Keratinocyte (primary cell): ENCODE results near the gene PDE1A. TPM values are rescaled to one million over a fixed set of nuclear protein-coding genes. Genes with fewer than 3 reads are reported as not detected.

Source experiments
- DNase-seq: peaks from one replicate; pipeline ENCODE4 v3.0.0-alpha.2; 2011; ENCODE audit warnings: low read depth, missing footprints, low spot score
- FAIRE-seq: peaks from 2 replicates; lab custom pipeline; 2011; peaks lifted over from hg19 to GRCh38; lab: Jason Lieb, UNC
- H2AFZ ChIP-seq: 2 replicates; pipeline ENCODE4 v1.6.0; 2012; ENCODE audit warnings: low read length, control low read depth, inconsistent platforms; ENCODE audit not compliant: control insufficient read depth
- H3K27ac ChIP-seq: 2 replicates; pipeline ENCODE4 v1.5.1; 2011; ENCODE audit warnings: low read length; ENCODE audit not compliant: control insufficient read depth, insufficient read depth
- H3K27me3 ChIP-seq: 3 replicates; pipeline ENCODE4 v1.6.0; 2011; ENCODE audit warnings: low read length; ENCODE audit not compliant: control insufficient read depth, insufficient read depth; ENCODE audit errors: extremely low read depth
- H3K36me3 ChIP-seq, 2 experiments: 2 replicates in 1 of 2; 3 replicates in 1 of 2; pipeline ENCODE4 v1.5.1; 2011; ENCODE audit warnings: low read length in 2 of 2, mild to moderate bottlenecking in 1 of 2; ENCODE audit not compliant: control insufficient read depth in 2 of 2, insufficient read depth in 2 of 2; ENCODE audit errors: extremely low read depth in 1 of 2
- H3K4me1 ChIP-seq: 3 replicates; pipeline ENCODE4 v1.5.1; 2011; ENCODE audit warnings: low read length; ENCODE audit not compliant: control insufficient read depth, insufficient read depth; ENCODE audit errors: extremely low read depth
- H3K4me2 ChIP-seq: 3 replicates; pipeline ENCODE4 v1.6.0; 2011; ENCODE audit warnings: low read depth, low read length; ENCODE audit not compliant: control insufficient read depth, insufficient read depth; ENCODE audit errors: extremely low read depth
- H3K4me3 ChIP-seq, 3 experiments: fragments of 200-600 bp in 1 of 3; sonication (generic) in 1 of 3; 2 replicates in 2 of 3; 3 replicates in 1 of 3; pipeline ENCODE4 v1.5.1; 2011 to 2016; ENCODE audit warnings: low read length in 3 of 3, mild to moderate bottlenecking in 3 of 3, control low read depth in 2 of 3, inconsistent platforms in 1 of 3, low read depth in 1 of 3, mixed read lengths in 1 of 3, mixed run types in 1 of 3, moderate library complexity in 1 of 3; ENCODE audit not compliant: control insufficient read depth in 2 of 3, insufficient read depth in 2 of 3; ENCODE audit errors: extremely low read depth in 1 of 3
- H3K79me2 ChIP-seq: 2 replicates; pipeline ENCODE4 v1.6.0; 2012; ENCODE audit warnings: low read length; ENCODE audit not compliant: control insufficient read depth, insufficient read depth
- H3K9ac ChIP-seq: 3 replicates; pipeline ENCODE4 v1.6.0; 2011; ENCODE audit warnings: low read length; ENCODE audit not compliant: control insufficient read depth, insufficient read depth; ENCODE audit errors: extremely low read depth
- H3K9me1 ChIP-seq: 3 replicates; pipeline ENCODE4 v1.6.0; 2011; ENCODE audit warnings: low read length; ENCODE audit not compliant: control insufficient read depth, insufficient read depth; ENCODE audit errors: extremely low read depth
- H3K9me3 ChIP-seq: 2 replicates; pipeline ENCODE4 v1.5.1; 2012; ENCODE audit warnings: low read depth, low read length; ENCODE audit not compliant: control insufficient read depth
- H4K20me1 ChIP-seq: 3 replicates; pipeline ENCODE4 v1.6.0; 2011; ENCODE audit warnings: low read length; ENCODE audit not compliant: control insufficient read depth, insufficient read depth; ENCODE audit errors: extremely low read depth
- EZH2 ChIP-seq: IDR thresholded peaks from one replicate; pipeline ENCODE4 v1.6.1; 2012; ENCODE audit warnings: inconsistent platforms, mild to moderate bottlenecking, low read length, moderate library complexity
- dilution Hi-C: fragments of 300-500 bp; cut with MboI; formaldehyde crosslinking; loops from one replicate; pipeline ENCODE4 v1.7.0; 2020; ENCODE audit warnings: low sequenced_read_pairs; ENCODE audit not compliant: extremely low pct_ligation_motif_present
- polyA plus RNA-seq, 5 experiments: library from polyadenylated mRNA; depleted of rRNA in 3 of 5; stranded (reverse) in 3 of 5; stranded (forward) in 1 of 5; unstranded in 1 of 5; fragments of >200 nt; gene quantifications; 1 replicate in 1 of 5; 2 replicates in 3 of 5; 3 replicates in 1 of 5; pipeline versions ENCODE4 v1.2.1 to v1.2.3, GENCODE V29; 2011 to 2012; ENCODE audit warnings: missing spikeins in 2 of 5, low read depth in 1 of 5, low replicate concordance in 1 of 5
- TF ChIP-seq, protein P1 (sequence below), 3 experiments: IDR thresholded peaks in 1 of 3; conservative IDR thresholded peaks in 1 of 3; optimal IDR thresholded peaks in 1 of 3; 2 replicates in 2 of 3; 3 replicates in 1 of 3; pipeline versions ENCODE3 to v1.5.1; 2011; ENCODE audit warnings: low read length in 3 of 3, mild to moderate bottlenecking in 3 of 3, moderate library complexity in 2 of 3, control low read depth in 1 of 3, inconsistent platforms in 1 of 3; ENCODE audit not compliant: insufficient read depth in 2 of 3; ENCODE audit errors: extremely low read depth in 1 of 3

The PDE1A gene
- polyA plus RNA-seq, 1 donor (not counting 4 experiments of a cell fraction or from before 2014, with no cell fraction given): 0.10 TPM

DNA sequence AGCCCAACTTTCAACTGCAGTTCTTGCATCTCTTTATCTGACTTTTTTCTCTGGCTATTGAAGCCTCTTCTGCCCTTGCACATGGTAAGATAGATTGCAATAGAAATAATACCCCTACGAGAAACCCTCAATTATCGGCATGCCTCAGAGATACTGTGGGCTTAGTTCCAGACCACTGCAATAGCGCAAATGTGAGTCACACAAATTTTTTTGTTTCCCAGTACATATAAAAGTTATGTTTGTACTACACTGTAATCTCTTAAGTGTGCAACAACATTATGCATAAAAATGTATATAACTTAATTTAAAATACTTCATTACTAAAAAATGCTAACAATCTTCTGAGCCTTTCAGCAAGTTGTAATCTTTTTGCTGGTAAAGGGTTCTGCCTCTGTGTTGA, 124.7 kb downstream of the PDE1A start:
- TF ChIP-seq EZH2: no peak
- TF ChIP-seq, protein P1, sequence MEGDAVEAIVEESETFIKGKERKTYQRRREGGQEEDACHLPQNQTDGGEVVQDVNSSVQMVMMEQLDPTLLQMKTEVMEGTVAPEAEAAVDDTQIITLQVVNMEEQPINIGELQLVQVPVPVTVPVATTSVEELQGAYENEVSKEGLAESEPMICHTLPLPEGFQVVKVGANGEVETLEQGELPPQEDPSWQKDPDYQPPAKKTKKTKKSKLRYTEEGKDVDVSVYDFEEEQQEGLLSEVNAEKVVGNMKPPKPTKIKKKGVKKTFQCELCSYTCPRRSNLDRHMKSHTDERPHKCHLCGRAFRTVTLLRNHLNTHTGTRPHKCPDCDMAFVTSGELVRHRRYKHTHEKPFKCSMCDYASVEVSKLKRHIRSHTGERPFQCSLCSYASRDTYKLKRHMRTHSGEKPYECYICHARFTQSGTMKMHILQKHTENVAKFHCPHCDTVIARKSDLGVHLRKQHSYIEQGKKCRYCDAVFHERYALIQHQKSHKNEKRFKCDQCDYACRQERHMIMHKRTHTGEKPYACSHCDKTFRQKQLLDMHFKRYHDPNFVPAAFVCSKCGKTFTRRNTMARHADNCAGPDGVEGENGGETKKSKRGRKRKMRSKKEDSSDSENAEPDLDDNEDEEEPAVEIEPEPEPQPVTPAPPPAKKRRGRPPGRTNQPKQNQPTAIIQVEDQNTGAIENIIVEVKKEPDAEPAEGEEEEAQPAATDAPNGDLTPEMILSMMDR (optimal IDR thresholded peaks at IDR 0.05 in 1 of 3, IDR thresholded peaks at IDR 0.05 in 1 of 3, conservative IDR thresholded peaks at IDR 0.05 in 1 of 3; ENCODE audit: extremely low read depth in 1 of 3, insufficient read depth in 2 of 3, low read length in 3 of 3): no peak
- H3K4me3 ChIP-seq: no peak overlapping the region
- no peaks in the 10 kb centered on the region for H3K79me2 ChIP-seq
- H3K27ac ChIP-seq: no peak overlapping the region
- no peak overlapping the region for H2AFZ ChIP-seq
- no peaks in the 10 kb centered on the region for H3K27me3 ChIP-seq
- FAIRE-seq (no peak), DNase-seq (no peak)
- H3K9ac ChIP-seq: no peak overlapping the region
- no peaks in the 10 kb centered on the region for H3K9me1 ChIP-seq
- H3K4me1 ChIP-seq: no peaks in the 10 kb centered on the region
- no peaks in the 10 kb centered on the region for H3K36me3 ChIP-seq
- H3K9me3 ChIP-seq: no peaks in the 10 kb centered on the region
- H3K4me2 ChIP-seq: no peak overlapping the region
- dilution Hi-C loops: no loop called here
- H4K20me1 ChIP-seq: no peaks in the 10 kb centered on the region

DNA sequence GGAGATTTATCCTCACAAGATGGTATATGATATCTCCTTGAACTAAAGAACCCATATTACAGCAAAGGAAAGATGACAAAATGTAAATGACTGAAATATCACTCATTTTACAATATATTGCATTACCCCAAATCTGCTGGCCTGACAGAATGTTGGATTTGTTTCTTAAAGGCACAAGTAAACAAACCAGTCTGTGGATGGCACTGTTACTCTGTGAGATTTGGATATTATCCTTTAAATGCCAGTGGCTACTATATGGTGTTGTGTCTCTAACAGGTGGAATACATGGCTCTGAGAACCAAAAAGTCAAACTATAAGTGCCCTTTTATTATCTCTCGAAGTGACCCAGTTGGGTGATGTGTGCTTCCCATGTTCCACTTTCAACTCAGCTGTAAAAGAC, 125.7 kb downstream of the PDE1A start:
- dilution Hi-C loops: no loop called here
- Histone ChIP-seq H3K9me1 (no peaks in the 10 kb centered on the region), H3K27ac (no peak overlapping the region), H3K4me2 (no peak overlapping the region), H2AFZ (no peak overlapping the region), H4K20me1 (no peaks in the 10 kb centered on the region), H3K79me2 (no peaks in the 10 kb centered on the region), H3K27me3 (no peaks in the 10 kb centered on the region), H3K36me3 (no peaks in the 10 kb centered on the region), H3K9me3 (no peaks in the 10 kb centered on the region), H3K9ac (no peak overlapping the region), H3K4me1 (no peaks in the 10 kb centered on the region), H3K4me3 (no peak overlapping the region)
- FAIRE-seq: no peak
- TF ChIP-seq EZH2: no peak
- TF ChIP-seq, protein P1 (optimal IDR thresholded peaks at IDR 0.05 in 1 of 3, IDR thresholded peaks at IDR 0.05 in 1 of 3, conservative IDR thresholded peaks at IDR 0.05 in 1 of 3; ENCODE audit: extremely low read depth in 1 of 3, insufficient read depth in 2 of 3, low read length in 3 of 3): no peak
- DNase-seq: no peak
